Tibial nerve (tissue), 4 donors: ENCODE measurements around the gene TMEM131L.

Source experiments
- EP300 ChIP-seq, 2 donors: sonication (generic); formaldehyde crosslinking; IDR thresholded peaks; one replicate each; pipeline ENCODE4 v1.6.1; 2017; ENCODE audit warnings: antibody characterized with exemption in 2 of 2, mild to moderate bottlenecking in 1 of 2
- POLR2A ChIP-seq, 2 donors: fragments of 450-650 bp; IDR thresholded peaks; one replicate each; pipeline ENCODE4 v1.6.1; 2017; ENCODE audit warnings: antibody characterized with exemption in 2 of 2, mild to moderate bottlenecking in 2 of 2, moderate library complexity in 2 of 2
- TF ChIP-seq, protein P1 (sequence below), 5 experiments: fragments of 200-600 bp in 3 of 5; fragments of 450-650 bp in 2 of 5; sonication (generic) in 3 of 5; IDR thresholded peaks; one replicate each; pipeline ENCODE4 v1.5.1; 2016 to 2019; ENCODE audit warnings: antibody characterized with exemption in 5 of 5, mild to moderate bottlenecking in 3 of 5, moderate library complexity in 2 of 5

DNA sequence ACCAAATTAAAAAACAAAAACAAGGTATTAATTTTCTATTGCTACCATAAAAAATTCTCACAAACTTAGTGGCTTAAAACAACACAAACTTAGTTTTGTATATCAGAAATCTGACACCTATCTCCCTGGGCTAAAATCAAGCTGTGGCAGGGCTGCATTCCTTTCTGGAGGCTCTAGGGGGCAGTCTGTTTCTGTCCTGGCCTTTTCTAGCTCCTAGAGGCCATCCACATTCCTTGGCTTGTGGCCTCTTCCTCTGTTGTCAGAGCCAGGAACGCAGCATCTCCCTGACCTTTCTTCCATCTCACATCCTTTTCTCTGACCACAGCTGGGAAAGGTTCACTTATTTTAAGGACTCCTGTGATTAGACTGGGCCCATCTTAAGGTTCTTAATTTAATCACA, 179.0 kb downstream of the TMEM131L start:
- TF ChIP-seq, protein P1, sequence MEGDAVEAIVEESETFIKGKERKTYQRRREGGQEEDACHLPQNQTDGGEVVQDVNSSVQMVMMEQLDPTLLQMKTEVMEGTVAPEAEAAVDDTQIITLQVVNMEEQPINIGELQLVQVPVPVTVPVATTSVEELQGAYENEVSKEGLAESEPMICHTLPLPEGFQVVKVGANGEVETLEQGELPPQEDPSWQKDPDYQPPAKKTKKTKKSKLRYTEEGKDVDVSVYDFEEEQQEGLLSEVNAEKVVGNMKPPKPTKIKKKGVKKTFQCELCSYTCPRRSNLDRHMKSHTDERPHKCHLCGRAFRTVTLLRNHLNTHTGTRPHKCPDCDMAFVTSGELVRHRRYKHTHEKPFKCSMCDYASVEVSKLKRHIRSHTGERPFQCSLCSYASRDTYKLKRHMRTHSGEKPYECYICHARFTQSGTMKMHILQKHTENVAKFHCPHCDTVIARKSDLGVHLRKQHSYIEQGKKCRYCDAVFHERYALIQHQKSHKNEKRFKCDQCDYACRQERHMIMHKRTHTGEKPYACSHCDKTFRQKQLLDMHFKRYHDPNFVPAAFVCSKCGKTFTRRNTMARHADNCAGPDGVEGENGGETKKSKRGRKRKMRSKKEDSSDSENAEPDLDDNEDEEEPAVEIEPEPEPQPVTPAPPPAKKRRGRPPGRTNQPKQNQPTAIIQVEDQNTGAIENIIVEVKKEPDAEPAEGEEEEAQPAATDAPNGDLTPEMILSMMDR (IDR thresholded peaks at IDR 0.05): no peak
- TF ChIP-seq POLR2A (IDR thresholded peaks at IDR 0.05) (no peak), EP300 (IDR thresholded peaks at IDR 0.05) (no peak)
